ENCODE results near the gene LYPD5. TPM values are rescaled to one million over a fixed set of nuclear protein-coding genes. Genes with fewer than 3 reads are reported as not detected.

Gene LYPD5
- total RNA-seq, 6 experiments from 2014 or later, result 0.80 to 0.87 TPM; not detected in 4

DNA sequence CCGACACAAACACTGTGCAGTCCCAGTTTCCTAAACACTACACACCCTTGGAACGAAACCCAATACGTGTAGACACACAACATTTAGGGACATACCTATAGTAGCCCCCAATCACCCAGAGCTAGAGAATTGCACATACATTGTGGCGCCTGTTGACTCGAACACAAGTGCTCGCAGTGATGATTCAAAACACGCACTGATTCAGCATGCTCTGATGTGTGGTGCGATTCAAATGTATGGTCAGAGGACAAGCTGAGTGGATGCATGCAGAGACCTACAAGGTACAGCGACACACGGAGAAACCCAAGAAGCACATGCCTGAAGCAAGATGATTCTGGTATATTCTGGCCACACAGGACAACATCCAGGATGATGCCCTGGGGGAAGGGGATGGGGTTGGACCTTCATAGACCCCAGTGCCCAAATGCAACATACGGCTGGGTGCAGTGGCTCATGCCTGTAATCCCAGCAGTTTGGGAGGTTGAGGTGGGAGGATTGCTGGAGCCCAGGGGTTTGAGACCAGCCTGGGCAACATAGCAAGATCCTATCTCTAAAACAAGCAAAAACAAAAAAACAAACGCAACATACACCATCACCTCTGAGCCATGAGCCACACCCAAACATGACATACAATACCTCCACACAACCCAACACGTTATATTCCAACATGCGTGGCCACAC is 20.5 kb downstream of the LYPD5 start:
- TF ChIP-seq POLR2A (IDR thresholded peaks at IDR 0.05), result no peak
- TF ChIP-seq, protein P1, sequence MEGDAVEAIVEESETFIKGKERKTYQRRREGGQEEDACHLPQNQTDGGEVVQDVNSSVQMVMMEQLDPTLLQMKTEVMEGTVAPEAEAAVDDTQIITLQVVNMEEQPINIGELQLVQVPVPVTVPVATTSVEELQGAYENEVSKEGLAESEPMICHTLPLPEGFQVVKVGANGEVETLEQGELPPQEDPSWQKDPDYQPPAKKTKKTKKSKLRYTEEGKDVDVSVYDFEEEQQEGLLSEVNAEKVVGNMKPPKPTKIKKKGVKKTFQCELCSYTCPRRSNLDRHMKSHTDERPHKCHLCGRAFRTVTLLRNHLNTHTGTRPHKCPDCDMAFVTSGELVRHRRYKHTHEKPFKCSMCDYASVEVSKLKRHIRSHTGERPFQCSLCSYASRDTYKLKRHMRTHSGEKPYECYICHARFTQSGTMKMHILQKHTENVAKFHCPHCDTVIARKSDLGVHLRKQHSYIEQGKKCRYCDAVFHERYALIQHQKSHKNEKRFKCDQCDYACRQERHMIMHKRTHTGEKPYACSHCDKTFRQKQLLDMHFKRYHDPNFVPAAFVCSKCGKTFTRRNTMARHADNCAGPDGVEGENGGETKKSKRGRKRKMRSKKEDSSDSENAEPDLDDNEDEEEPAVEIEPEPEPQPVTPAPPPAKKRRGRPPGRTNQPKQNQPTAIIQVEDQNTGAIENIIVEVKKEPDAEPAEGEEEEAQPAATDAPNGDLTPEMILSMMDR (IDR thresholded peaks at IDR 0.05), result no peak
- ATAC-seq, result no peak
- Histone ChIP-seq H3K4me3 (no peak overlapping the region), H3K9me3 (no peaks in the 10 kb centered on the region), H3K4me1 (no peaks in the 10 kb centered on the region), H3K27ac (no peak overlapping the region), H3K27me3 (no peaks in the 10 kb centered on the region), H3K36me3 (no peaks in the 10 kb centered on the region)
- 48% methylated on average over 10 of the region's 14 CpGs for WGBS (ENCODE audit: insufficient coverage, low coverage, low lambda C conversion rate, missing lambda C conversion rate)
- no peak for DNase-seq
- intact Hi-C loops (cut with DNase I), result loop anchor here in 1 of 2 donors (5.0 kb wide), 1 partner anchor 34 kb away; no protein-coding TSS in a partner anchor

- H3K4me3 ChIP-seq, result no peak within 1 kb of the TSS
- ATAC-seq (peak in 1 of 4 donors; percentile 22), DNase-seq (no peak)
Observed at GRCh38 chr19:43780706-43781525, 21.3 kb downstream of the LYPD5 start, which contains the start of gene KCNN4. Gene KCNN4, minus strand, starts transcription at chr19:43780973. Its CDS starts 112 bp downstream, at chr19:43780861.

GRCh38 chr19:43779820-43780219 is 22.4 kb downstream of the LYPD5 start:
- 8% methylated on average over 2 of the region's 3 CpGs for WGBS (ENCODE audit: insufficient coverage, low coverage, low lambda C conversion rate, missing lambda C conversion rate)
- DNase-seq (no peak), ATAC-seq (no peak)
- Histone ChIP-seq H3K36me3 (no peaks in the 10 kb centered on the region), H3K4me1 (peaks cover 0 to under 1% (median 0%) of the 10 kb centered on the region in 4 donors), H3K9me3 (no peaks in the 10 kb centered on the region), H3K4me3 (no peak overlapping the region), H3K27me3 (no peaks in the 10 kb centered on the region), H3K27ac (no peak overlapping the region)
- TF ChIP-seq, protein P1 (IDR thresholded peaks at IDR 0.05), result no peak
- TF ChIP-seq POLR2A (IDR thresholded peaks at IDR 0.05), result no peak
- intact Hi-C loops (cut with DNase I), result loop anchor here in 1 of 2 donors (5.0 kb wide), 1 partner anchor 33 kb away; no protein-coding TSS in a partner anchor

More at GRCh38 chr19:43780706-43781525, 21.3 kb downstream of the LYPD5 start, which contains the start of gene KCNN4:
- TF ChIP-seq, protein P1 (IDR thresholded peaks at IDR 0.05), result no peak
- Histone ChIP-seq H3K36me3 (no peaks in the 10 kb centered on the region), H3K9me3 (no peaks in the 10 kb centered on the region), H3K4me1 (no peaks in the 10 kb centered on the region), H3K27ac (no peak within 1 kb of the TSS), H3K27me3 (no peaks in the 10 kb centered on the region)
- 29% methylated on average over 10 of the region's 19 CpGs for whole genome bisulfite sequencing (ENCODE audit: insufficient coverage, low coverage, low lambda C conversion rate, missing lambda C conversion rate)
- intact Hi-C loops (cut with DNase I), result loop anchor here in 1 of 2 donors (5.0 kb wide), 1 partner anchor 34 kb away; no protein-coding TSS in a partner anchor

- 51% methylated on average over 4 of the region's 16 CpGs for WGBS (ENCODE audit: insufficient coverage, low coverage, low lambda C conversion rate, missing lambda C conversion rate)
- ATAC-seq (peak in 3 of 4 donors; percentile 6 to 25 (median 19)), DNase-seq (peak in 1 of 3 donors; percentile 55)
- Histone ChIP-seq H3K36me3 (no peaks in the 10 kb centered on the region), H3K4me1 (peaks cover 0 to 6% (median 0%) of the 10 kb centered on the region in 4 donors), H3K4me3 (no peak overlapping the region), H3K27ac (no peak overlapping the region), H3K9me3 (no peaks in the 10 kb centered on the region), H3K27me3 (no peaks in the 10 kb centered on the region)
- intact Hi-C loops (cut with DNase I), result no loop called here
- TF ChIP-seq, protein P1 (IDR thresholded peaks at IDR 0.05), result no peak
- no peak for TF ChIP-seq POLR2A (IDR thresholded peaks at IDR 0.05)
Observed at GRCh38 chr19:43779147-43779819, 23.0 kb downstream of the LYPD5 start.

All from right lobe of liver (tissue), 6 donors.